ENCODE data around the gene MND1.

DNA sequence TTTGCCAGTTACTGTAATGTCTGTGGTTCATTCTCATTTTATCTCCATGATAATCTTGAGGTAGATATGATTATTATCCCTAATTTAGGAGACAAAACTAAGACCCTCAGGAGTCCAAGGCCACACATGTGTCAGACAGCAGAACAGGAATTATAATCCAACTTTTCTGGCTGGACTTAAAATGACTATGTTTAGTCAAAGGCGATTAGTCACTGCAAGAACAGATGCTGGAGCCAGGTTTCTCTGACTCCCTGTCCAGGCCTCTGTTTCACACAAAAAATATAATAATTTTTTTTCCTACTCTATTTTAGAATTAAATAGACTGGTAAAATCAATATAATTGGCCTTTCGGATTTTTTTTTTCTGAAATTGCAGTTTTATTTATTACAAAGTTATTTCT is 64.9 kb downstream of the MND1 start:
- no peak for TF ChIP-seq POLR2A (IDR thresholded peaks at IDR 0.05)
- TF ChIP-seq, protein P1, sequence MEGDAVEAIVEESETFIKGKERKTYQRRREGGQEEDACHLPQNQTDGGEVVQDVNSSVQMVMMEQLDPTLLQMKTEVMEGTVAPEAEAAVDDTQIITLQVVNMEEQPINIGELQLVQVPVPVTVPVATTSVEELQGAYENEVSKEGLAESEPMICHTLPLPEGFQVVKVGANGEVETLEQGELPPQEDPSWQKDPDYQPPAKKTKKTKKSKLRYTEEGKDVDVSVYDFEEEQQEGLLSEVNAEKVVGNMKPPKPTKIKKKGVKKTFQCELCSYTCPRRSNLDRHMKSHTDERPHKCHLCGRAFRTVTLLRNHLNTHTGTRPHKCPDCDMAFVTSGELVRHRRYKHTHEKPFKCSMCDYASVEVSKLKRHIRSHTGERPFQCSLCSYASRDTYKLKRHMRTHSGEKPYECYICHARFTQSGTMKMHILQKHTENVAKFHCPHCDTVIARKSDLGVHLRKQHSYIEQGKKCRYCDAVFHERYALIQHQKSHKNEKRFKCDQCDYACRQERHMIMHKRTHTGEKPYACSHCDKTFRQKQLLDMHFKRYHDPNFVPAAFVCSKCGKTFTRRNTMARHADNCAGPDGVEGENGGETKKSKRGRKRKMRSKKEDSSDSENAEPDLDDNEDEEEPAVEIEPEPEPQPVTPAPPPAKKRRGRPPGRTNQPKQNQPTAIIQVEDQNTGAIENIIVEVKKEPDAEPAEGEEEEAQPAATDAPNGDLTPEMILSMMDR (IDR thresholded peaks at IDR 0.05), result no peak

Measured in lower leg skin (tissue), 3 donors.